Measurements from ENCODE around the gene FRS3.

DNA sequence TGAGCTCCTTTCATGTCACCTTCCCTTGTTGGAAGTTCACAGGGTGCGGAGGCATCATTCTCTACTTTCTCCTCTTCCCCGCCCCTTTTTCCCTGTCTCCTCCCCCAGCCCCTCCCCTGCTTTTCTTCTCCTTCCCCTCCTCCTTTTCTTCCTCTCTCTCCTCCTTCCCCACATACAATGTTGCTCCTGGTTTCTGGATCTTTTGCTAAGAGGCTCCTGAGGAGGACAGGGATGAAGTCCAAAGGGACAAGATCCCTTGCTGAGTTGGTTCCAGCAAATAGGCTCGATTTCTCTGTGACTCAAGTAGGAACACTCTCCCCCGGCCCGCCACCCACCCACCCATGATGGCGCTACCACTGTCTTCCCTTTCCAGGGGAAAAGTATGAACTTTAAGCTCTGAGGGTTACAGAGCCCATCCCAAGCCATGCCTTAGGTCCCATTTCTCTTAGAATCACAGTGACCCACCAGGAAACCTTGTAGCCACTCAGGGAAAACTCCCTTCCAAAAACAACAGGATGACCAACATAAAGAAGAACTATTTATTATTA, 43.4 kb downstream of the FRS3 start:
- TF ChIP-seq NCOA1 (IDR thresholded peaks at IDR 0.05; ENCODE audit: low read depth) (no peak), TAF1 (IDR thresholded peaks at IDR 0.05; ENCODE audit: control insufficient read depth, extremely low read depth, insufficient read depth, low read length, severe bottlenecking) (no peak), SP1 (CRISPR knock-in tag; IDR thresholded peaks at IDR 0.05) (no peak), ZNF395 (CRISPR knock-in tag; IDR thresholded peaks at IDR 0.05) (peak; percentile 12; the same call in 1 of the 2 replicates), KAT8 (IDR thresholded peaks at IDR 0.05; ENCODE audit: low read depth) (no peak)
- TF ChIP-seq, protein P1, sequence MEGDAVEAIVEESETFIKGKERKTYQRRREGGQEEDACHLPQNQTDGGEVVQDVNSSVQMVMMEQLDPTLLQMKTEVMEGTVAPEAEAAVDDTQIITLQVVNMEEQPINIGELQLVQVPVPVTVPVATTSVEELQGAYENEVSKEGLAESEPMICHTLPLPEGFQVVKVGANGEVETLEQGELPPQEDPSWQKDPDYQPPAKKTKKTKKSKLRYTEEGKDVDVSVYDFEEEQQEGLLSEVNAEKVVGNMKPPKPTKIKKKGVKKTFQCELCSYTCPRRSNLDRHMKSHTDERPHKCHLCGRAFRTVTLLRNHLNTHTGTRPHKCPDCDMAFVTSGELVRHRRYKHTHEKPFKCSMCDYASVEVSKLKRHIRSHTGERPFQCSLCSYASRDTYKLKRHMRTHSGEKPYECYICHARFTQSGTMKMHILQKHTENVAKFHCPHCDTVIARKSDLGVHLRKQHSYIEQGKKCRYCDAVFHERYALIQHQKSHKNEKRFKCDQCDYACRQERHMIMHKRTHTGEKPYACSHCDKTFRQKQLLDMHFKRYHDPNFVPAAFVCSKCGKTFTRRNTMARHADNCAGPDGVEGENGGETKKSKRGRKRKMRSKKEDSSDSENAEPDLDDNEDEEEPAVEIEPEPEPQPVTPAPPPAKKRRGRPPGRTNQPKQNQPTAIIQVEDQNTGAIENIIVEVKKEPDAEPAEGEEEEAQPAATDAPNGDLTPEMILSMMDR (IDR thresholded peaks at IDR 0.05 in 2 of 3, conservative IDR thresholded peaks at IDR 0.05 in 1 of 3; ENCODE audit: insufficient read depth in 2 of 3, low read depth in 1 of 3, low read length in 3 of 3) = no peak
- TF ChIP-seq, protein P2, sequence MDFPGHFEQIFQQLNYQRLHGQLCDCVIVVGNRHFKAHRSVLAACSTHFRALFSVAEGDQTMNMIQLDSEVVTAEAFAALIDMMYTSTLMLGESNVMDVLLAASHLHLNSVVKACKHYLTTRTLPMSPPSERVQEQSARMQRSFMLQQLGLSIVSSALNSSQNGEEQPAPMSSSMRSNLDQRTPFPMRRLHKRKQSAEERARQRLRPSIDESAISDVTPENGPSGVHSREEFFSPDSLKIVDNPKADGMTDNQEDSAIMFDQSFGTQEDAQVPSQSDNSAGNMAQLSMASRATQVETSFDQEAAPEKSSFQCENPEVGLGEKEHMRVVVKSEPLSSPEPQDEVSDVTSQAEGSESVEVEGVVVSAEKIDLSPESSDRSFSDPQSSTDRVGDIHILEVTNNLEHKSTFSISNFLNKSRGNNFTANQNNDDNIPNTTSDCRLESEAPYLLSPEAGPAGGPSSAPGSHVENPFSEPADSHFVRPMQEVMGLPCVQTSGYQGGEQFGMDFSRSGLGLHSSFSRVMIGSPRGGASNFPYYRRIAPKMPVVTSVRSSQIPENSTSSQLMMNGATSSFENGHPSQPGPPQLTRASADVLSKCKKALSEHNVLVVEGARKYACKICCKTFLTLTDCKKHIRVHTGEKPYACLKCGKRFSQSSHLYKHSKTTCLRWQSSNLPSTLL (IDR thresholded peaks at IDR 0.05) = no peak

All from K562 (cell line).